HG02981 (cell line): ENCODE results near the gene IQSEC1.

Source experiments
- ATAC-seq: cut with Tn5 transposase; IDR thresholded peaks from one replicate; pipeline ENCODE4 v1.9.1; 2021; ENCODE audit warnings: mild to moderate bottlenecking, moderate library complexity; ENCODE audit not compliant: unreplicated experiment

The IQSEC1 gene

GRCh38 chr3:12921736-12922135 is 151.5 kb downstream of the IQSEC1 start:
- ATAC-seq = no peak

- ATAC-seq = no peak
Observed at GRCh38 chr3:12920967-12921366, 152.3 kb downstream of the IQSEC1 start.

GRCh38 chr3:12919205-12919604 is 154.0 kb downstream of the IQSEC1 start:
- no peak for ATAC-seq

- ATAC-seq = no peak
Observed at GRCh38 chr3:12918231-12918630, 155.0 kb downstream of the IQSEC1 start.

GRCh38 chr3:12916159-12916558 is 157.1 kb downstream of the IQSEC1 start:
- peak; percentile 62 for ATAC-seq

- ATAC-seq = no peak
Observed at GRCh38 chr3:12914088-12914487, 159.1 kb downstream of the IQSEC1 start.

GRCh38 chr3:12911881-12912415 is 161.3 kb downstream of the IQSEC1 start:
- ATAC-seq = no peak

GRCh38 chr3:12910356-12911099 is 162.7 kb downstream of the IQSEC1 start:
- no peak for ATAC-seq

- no peak for ATAC-seq
Observed at GRCh38 chr3:12909710-12910109, 163.5 kb downstream of the IQSEC1 start.

- no peak for ATAC-seq
Observed at GRCh38 chr3:12908859-12909258, 164.4 kb downstream of the IQSEC1 start.

- ATAC-seq = no peak
Observed at GRCh38 chr3:12908136-12908730, 165.0 kb downstream of the IQSEC1 start.

GRCh38 chr3:12907729-12908128 is 165.5 kb downstream of the IQSEC1 start:
- no peak for ATAC-seq

- ATAC-seq = no peak
Observed at GRCh38 chr3:12907296-12907695, 165.9 kb downstream of the IQSEC1 start.

GRCh38 chr3:12906916-12907290 is 166.3 kb downstream of the IQSEC1 start:
- no peak for ATAC-seq

- ATAC-seq = no peak
Observed at GRCh38 chr3:12906141-12906915, 166.9 kb downstream of the IQSEC1 start.

- no peak for ATAC-seq
Observed at GRCh38 chr3:12905316-12906071, 167.7 kb downstream of the IQSEC1 start.

- no peak for ATAC-seq
Observed at GRCh38 chr3:12904951-12905315, 168.3 kb downstream of the IQSEC1 start.

- ATAC-seq = no peak
Observed at GRCh38 chr3:12903881-12904280, 169.3 kb downstream of the IQSEC1 start.

- no peak for ATAC-seq
Observed at GRCh38 chr3:12903000-12903800, 170.0 kb downstream of the IQSEC1 start.
